HUES48 (cell line): ENCODE data around the gene CACNA1D.

Experiments
- H3K27ac ChIP-seq: one replicate; pipeline ENCODE4 v1.7.0; 2013; ENCODE audit warnings: low read depth, low read length, inconsistent platforms
- H3K27me3 ChIP-seq: 2 replicates; pipeline ENCODE4 v1.6.1; 2013; ENCODE audit warnings: mild to moderate bottlenecking, low read length; ENCODE audit not compliant: control insufficient read depth, insufficient read depth
- H3K36me3 ChIP-seq: 2 replicates; pipeline ENCODE4 v1.6.1; 2013; ENCODE audit warnings: low read length; ENCODE audit not compliant: control insufficient read depth, insufficient read depth
- H3K4me1 ChIP-seq: 2 replicates; pipeline ENCODE4 v1.6.1; 2013; ENCODE audit warnings: mild to moderate bottlenecking, low read length; ENCODE audit not compliant: control insufficient read depth, insufficient read depth
- H3K4me3 ChIP-seq: 2 replicates; pipeline ENCODE4 v1.5.1; 2013; ENCODE audit warnings: mild to moderate bottlenecking, low read depth, low read length
- H3K9ac ChIP-seq: 2 replicates; pipeline ENCODE4 v1.6.1; 2013; ENCODE audit warnings: mild to moderate bottlenecking, low read depth, low read length, moderate library complexity
- H3K9me3 ChIP-seq: 2 replicates; pipeline ENCODE4 v1.6.1; 2013; ENCODE audit warnings: low read length; ENCODE audit not compliant: control insufficient read depth, insufficient read depth

CACNA1D gene

GRCh38 chr3:53690521-53690920, 196.1 kb downstream of the CACNA1D start:
- no peaks in the 10 kb centered on the region for H3K27me3 ChIP-seq
- no peaks in the 10 kb centered on the region for H3K9me3 ChIP-seq
- no peaks in the 10 kb centered on the region for H3K36me3 ChIP-seq
- H3K27ac ChIP-seq = no peak overlapping the region
- no peak overlapping the region for H3K9ac ChIP-seq
- H3K4me3 ChIP-seq = no peak overlapping the region
- H3K4me1 ChIP-seq = no peaks in the 10 kb centered on the region

GRCh38 chr3:53691349-53691748, 196.9 kb downstream of the CACNA1D start:
- Histone ChIP-seq H3K27ac (no peak overlapping the region), H3K27me3 (no peaks in the 10 kb centered on the region), H3K9ac (no peak overlapping the region), H3K4me1 (no peaks in the 10 kb centered on the region), H3K9me3 (no peaks in the 10 kb centered on the region), H3K36me3 (no peaks in the 10 kb centered on the region), H3K4me3 (no peak overlapping the region)

- Histone ChIP-seq H3K4me3 (no peak overlapping the region), H3K9me3 (no peaks in the 10 kb centered on the region), H3K4me1 (no peaks in the 10 kb centered on the region), H3K27ac (no peak overlapping the region), H3K36me3 (no peaks in the 10 kb centered on the region), H3K27me3 (no peaks in the 10 kb centered on the region), H3K9ac (no peak overlapping the region)
Measured at GRCh38 chr3:53691885-53692284, 197.5 kb downstream of the CACNA1D start.

- no peak overlapping the region for H3K9ac ChIP-seq
- H3K27me3 ChIP-seq = no peaks in the 10 kb centered on the region
- no peak overlapping the region for H3K4me3 ChIP-seq
Measured at GRCh38 chr3:53693451-53693850, 199.0 kb downstream of the CACNA1D start.

GRCh38 chr3:53694046-53694445, 199.6 kb downstream of the CACNA1D start:
- no peak overlapping the region for H3K9ac ChIP-seq
- no peak overlapping the region for H3K4me3 ChIP-seq
- H3K36me3 ChIP-seq = no peaks in the 10 kb centered on the region
- H3K27ac ChIP-seq = no peak overlapping the region
- no peaks in the 10 kb centered on the region for H3K27me3 ChIP-seq
- no peaks in the 10 kb centered on the region for H3K4me1 ChIP-seq
- H3K9me3 ChIP-seq = no peaks in the 10 kb centered on the region

More at GRCh38 chr3:53693451-53693850, 199.0 kb downstream of the CACNA1D start:
- Histone ChIP-seq H3K36me3 (no peaks in the 10 kb centered on the region), H3K4me1 (no peaks in the 10 kb centered on the region), H3K9me3 (no peaks in the 10 kb centered on the region), H3K27ac (no peak overlapping the region)

GRCh38 chr3:53694666-53695323, 200.4 kb downstream of the CACNA1D start:
- H3K27ac ChIP-seq = no peak overlapping the region
- no peak overlapping the region for H3K9ac ChIP-seq
- no peaks in the 10 kb centered on the region for H3K4me1 ChIP-seq
- no peaks in the 10 kb centered on the region for H3K27me3 ChIP-seq
- no peaks in the 10 kb centered on the region for H3K9me3 ChIP-seq
- no peaks in the 10 kb centered on the region for H3K36me3 ChIP-seq
- no peak overlapping the region for H3K4me3 ChIP-seq

- Histone ChIP-seq H3K4me1 (no peaks in the 10 kb centered on the region), H3K9me3 (no peaks in the 10 kb centered on the region), H3K9ac (no peak overlapping the region), H3K27me3 (no peaks in the 10 kb centered on the region), H3K36me3 (no peaks in the 10 kb centered on the region), H3K4me3 (no peak overlapping the region), H3K27ac (no peak overlapping the region)
Measured at GRCh38 chr3:53695324-53695690, 200.9 kb downstream of the CACNA1D start.

- H3K4me3 ChIP-seq = no peak overlapping the region
Measured at GRCh38 chr3:53696401-53697172, 202.2 kb downstream of the CACNA1D start.

GRCh38 chr3:53700441-53700840, 206.0 kb downstream of the CACNA1D start:
- no peaks in the 10 kb centered on the region for H3K4me1 ChIP-seq
- H3K27me3 ChIP-seq = no peaks in the 10 kb centered on the region
- H3K27ac ChIP-seq = no peak overlapping the region
- H3K9me3 ChIP-seq = no peaks in the 10 kb centered on the region
- H3K4me3 ChIP-seq = no peak overlapping the region
- H3K9ac ChIP-seq = no peak overlapping the region
- no peaks in the 10 kb centered on the region for H3K36me3 ChIP-seq

More at GRCh38 chr3:53696401-53697172, 202.2 kb downstream of the CACNA1D start:
- Histone ChIP-seq H3K9me3 (no peaks in the 10 kb centered on the region), H3K36me3 (no peaks in the 10 kb centered on the region), H3K4me1 (no peaks in the 10 kb centered on the region), H3K27ac (no peak overlapping the region), H3K9ac (no peak overlapping the region), H3K27me3 (no peaks in the 10 kb centered on the region)

GRCh38 chr3:53702776-53703530, 208.5 kb downstream of the CACNA1D start:
- H3K4me3 ChIP-seq = no peak overlapping the region
- no peaks in the 10 kb centered on the region for H3K9me3 ChIP-seq
- H3K4me1 ChIP-seq = no peaks in the 10 kb centered on the region
- H3K27me3 ChIP-seq = no peaks in the 10 kb centered on the region
- H3K27ac ChIP-seq = no peak overlapping the region
- H3K9ac ChIP-seq = no peak overlapping the region
- H3K36me3 ChIP-seq = no peaks in the 10 kb centered on the region
